Thoracic aorta (tissue), 2 donors: ENCODE data around the gene GRB10. TPM values are rescaled to one million over a fixed set of nuclear protein-coding genes. Genes with fewer than 3 reads are reported as not detected.

Experiments used
- ATAC-seq: fragments of 150-250 bp; one replicate; pipeline ENCODE4 v1.8.0; 2017; ENCODE audit warnings: low read depth; ENCODE audit not compliant: insufficient number of reproducible peaks, low FRiP score
- DNase-seq: peaks from one replicate; pipeline ENCODE4 v3.0.0-alpha.2; 2020; ENCODE audit warnings: low spot score
- H3K27ac ChIP-seq, 2 donors: fragments of 200-600 bp; sonication (generic); 1 replicate in 1 of 2; 2 replicates in 1 of 2; pipeline ENCODE4 v1.5.1; 2016; ENCODE audit warnings: mild to moderate bottlenecking in 2 of 2, moderate library complexity in 2 of 2
- H3K27me3 ChIP-seq: fragments of 200-600 bp; sonication (generic); replicated peaks from 2 replicates; pipeline ENCODE4 v1.6.0; 2016; ENCODE audit warnings: mild to moderate bottlenecking; ENCODE audit not compliant: insufficient read depth
- H3K36me3 ChIP-seq: fragments of 200-600 bp; sonication (generic); one replicate; pipeline ENCODE4 v1.5.1; 2016
- H3K4me1 ChIP-seq, 2 donors: fragments of 200-600 bp; sonication (generic); 1 replicate in 1 of 2; 2 replicates in 1 of 2; pipeline versions ENCODE4 v1.5.1 to v1.6.0; 2016; ENCODE audit warnings: low read depth in 2 of 2, mild to moderate bottlenecking in 1 of 2; ENCODE audit not compliant: control insufficient read depth in 1 of 2
- H3K4me3 ChIP-seq: fragments of 200-600 bp; sonication (generic); 2 replicates; pipeline ENCODE4 v1.5.1; 2016; ENCODE audit warnings: mild to moderate bottlenecking
- H3K9me3 ChIP-seq: fragments of 200-600 bp; sonication (generic); 2 replicates; pipeline ENCODE4 v1.5.1; 2016
- total RNA-seq, 2 donors: library from RNA; depleted of rRNA; stranded (reverse); fragments of >200 nt; gene quantifications; one replicate each; pipeline versions ENCODE4 v1.1.0 to v1.2.3, GENCODE V29; 2016
- TF ChIP-seq, protein P1 (sequence below): fragments of 200-600 bp; sonication (generic); IDR thresholded peaks from one replicate; pipeline ENCODE4 v1.5.1; 2019; ENCODE audit warnings: antibody characterized with exemption

GRB10 gene
- total RNA-seq, 2 donors from 2014 or later = 59.2 to 104 TPM

DNA sequence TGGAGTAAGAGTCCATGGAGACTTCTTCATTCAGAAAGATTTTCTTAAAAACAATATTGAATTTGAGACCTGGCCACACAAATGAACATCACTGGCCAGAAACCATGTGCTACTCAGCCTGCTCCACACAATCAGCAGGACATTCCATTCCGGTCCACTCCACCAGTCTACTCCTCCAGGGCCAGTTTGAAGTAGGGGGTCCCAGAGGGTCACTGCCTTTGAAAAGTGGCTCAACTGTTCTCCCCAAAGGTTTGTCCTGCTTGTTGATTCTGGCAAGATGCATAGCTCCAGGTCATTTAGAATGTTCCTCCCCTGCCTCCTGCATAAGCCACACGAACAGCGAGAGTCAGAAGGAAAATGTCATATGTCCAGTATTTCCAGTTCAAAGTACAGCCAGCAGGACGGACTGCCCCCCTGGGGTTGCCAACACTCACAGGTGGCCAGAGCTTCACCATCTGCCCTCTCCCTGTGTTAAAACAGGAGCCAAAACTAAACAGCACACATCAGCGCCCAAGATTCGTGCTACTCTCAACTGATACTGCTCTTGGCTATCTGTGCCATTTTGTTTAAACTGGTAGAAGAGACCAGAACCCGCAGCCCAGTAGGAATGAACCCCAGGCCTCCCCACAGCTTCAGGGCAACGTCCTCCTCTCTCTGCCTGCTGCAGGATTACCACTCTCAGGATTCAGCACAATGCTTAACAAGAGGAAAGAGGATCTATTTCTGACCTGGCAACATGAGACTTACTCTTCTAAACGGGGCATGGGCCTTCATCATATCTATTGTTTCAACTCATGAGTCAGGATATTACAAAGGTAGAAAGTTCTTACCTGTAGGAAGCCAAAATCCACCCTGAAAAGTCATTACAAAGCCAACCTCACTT is 11.3 kb downstream of the GRB10 start:
- TF ChIP-seq, protein P1, sequence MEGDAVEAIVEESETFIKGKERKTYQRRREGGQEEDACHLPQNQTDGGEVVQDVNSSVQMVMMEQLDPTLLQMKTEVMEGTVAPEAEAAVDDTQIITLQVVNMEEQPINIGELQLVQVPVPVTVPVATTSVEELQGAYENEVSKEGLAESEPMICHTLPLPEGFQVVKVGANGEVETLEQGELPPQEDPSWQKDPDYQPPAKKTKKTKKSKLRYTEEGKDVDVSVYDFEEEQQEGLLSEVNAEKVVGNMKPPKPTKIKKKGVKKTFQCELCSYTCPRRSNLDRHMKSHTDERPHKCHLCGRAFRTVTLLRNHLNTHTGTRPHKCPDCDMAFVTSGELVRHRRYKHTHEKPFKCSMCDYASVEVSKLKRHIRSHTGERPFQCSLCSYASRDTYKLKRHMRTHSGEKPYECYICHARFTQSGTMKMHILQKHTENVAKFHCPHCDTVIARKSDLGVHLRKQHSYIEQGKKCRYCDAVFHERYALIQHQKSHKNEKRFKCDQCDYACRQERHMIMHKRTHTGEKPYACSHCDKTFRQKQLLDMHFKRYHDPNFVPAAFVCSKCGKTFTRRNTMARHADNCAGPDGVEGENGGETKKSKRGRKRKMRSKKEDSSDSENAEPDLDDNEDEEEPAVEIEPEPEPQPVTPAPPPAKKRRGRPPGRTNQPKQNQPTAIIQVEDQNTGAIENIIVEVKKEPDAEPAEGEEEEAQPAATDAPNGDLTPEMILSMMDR = no peak
- no peak for ATAC-seq

DNA sequence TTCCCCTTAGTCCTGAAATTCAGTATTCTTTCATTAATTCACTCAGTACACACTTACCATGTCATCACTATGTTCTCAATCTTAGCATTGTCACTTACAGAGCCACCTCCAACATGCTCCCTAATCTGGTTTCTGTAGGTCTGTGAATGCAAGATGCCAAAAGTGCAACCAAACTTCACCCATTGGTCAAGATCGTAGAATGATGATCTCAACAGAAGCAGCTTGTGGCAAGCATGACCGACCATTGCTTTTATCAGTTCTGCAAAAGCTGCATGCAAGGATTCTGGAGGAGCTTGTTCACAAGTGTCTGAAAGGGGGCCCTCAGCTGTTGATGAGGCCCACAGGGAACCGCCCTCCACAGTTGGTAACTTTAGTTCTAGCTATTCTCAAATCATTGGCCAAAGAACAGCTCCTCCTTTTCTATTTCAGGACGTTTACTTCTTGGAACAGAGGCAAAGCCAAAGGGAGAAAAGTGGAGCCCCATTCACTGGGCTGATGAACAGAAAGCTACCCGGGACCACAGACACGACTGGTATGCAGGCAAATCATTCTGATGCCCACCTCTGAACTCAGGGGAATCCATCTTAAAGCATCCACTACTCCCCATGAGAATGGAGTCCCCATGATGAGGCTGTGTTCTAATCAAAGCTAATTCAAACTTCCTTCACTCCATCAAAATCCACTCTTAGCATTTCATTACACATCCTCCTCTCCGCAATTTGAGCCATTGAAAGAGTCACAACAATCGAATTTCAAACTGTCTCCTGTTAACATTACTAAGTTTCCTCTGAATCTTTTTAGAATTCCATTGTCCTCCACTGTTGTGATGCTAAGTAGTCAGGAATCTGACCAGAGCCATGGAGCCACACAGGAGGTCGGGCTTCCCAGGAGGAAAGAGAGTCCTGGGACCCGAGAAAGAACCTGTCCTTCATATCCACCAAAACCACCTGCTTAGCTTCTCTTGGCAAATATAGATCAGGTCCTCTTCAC is 13.9 kb downstream of the GRB10 start:
- DNase-seq (no peak), ATAC-seq (no peak)
- Histone ChIP-seq H3K9me3 (no peaks in the 10 kb centered on the region), H3K27me3 (no peaks in the 10 kb centered on the region), H3K4me3 (no peak overlapping the region), H3K4me1 (peaks cover 11 to 28% of the 10 kb centered on the region in 2 donors), H3K27ac (no peak overlapping the region), H3K36me3 (no peaks in the 10 kb centered on the region)
- TF ChIP-seq, protein P1 = no peak

More for the DNA sequence above, 11.3 kb downstream of the GRB10 start:
- H3K27me3 ChIP-seq = no peaks in the 10 kb centered on the region
- no peaks in the 10 kb centered on the region for H3K9me3 ChIP-seq
- H3K27ac ChIP-seq = no peak overlapping the region
- DNase-seq = no peak
- peaks cover 11 to 28% of the 10 kb centered on the region in 2 donors for H3K4me1 ChIP-seq
- no peaks in the 10 kb centered on the region for H3K36me3 ChIP-seq
- no peak overlapping the region for H3K4me3 ChIP-seq

DNA sequence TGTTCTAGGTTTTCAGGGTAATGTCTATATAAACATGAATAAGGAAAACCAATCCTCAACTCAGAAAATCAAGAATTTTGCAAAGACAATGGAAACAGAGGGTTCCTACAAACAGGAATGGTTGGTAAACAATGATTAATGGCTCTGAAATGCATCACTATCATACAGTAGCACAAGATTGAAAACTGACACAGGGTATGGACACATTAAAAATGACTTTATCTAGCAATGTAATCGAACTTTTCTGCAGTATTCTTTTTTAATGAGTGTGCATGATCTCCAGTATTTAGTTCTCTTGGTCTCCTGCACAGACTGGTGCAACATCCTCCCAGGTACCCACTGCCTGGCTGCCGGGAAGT is 15.9 kb downstream of the GRB10 start:
- TF ChIP-seq, protein P1 = no peak
- ATAC-seq (no peak), DNase-seq (no peak)
- no peaks in the 10 kb centered on the region for H3K9me3 ChIP-seq
- no peaks in the 10 kb centered on the region for H3K27me3 ChIP-seq
- no peak overlapping the region for H3K4me3 ChIP-seq
- H3K4me1 ChIP-seq = peaks cover 11 to 28% of the 10 kb centered on the region in 2 donors
- H3K27ac ChIP-seq = no peak overlapping the region
- H3K36me3 ChIP-seq = no peaks in the 10 kb centered on the region

DNA sequence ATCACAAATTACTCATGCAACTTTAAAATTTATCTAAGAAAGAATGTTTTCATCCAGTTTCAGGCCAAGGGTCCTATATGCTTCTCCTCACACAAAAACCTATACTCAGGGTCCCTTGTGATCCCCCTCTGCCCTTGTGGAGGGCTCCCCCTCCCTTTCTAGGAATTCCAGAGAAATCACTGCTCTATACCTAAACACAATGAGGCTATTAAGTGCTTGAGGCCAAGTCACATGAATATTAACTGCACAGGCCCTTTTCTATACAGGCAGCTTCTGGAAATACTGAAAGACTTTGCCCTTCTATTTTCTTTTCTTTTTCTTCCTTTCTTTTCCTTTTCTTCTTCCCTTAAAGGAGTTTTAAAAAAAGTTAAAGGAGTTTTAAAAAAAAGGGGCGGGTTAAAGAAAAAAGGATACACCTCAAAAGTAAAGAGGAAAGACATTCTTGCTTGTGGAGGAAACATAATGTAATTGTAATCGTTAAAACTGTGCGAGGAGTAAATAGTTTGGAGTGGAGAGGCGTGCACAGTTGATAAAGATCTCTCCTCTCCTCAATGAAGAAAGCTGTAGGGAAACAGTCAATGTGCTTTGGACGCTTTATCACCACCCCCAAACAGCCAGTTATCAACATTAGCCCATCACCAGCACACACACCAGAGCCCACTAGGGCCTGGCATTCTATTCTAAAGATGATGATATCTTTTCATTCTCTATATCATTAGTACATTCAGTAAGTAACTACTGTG is 16.4 kb downstream of the GRB10 start:
- H3K36me3 ChIP-seq = no peaks in the 10 kb centered on the region
- H3K27ac ChIP-seq = no peak overlapping the region
- no peak for ATAC-seq
- H3K27me3 ChIP-seq = no peaks in the 10 kb centered on the region
- no peak overlapping the region for H3K4me3 ChIP-seq
- DNase-seq = no peak
- peaks cover 9 to 24% of the 10 kb centered on the region in 2 donors for H3K4me1 ChIP-seq
- TF ChIP-seq, protein P1 = no peak
- H3K9me3 ChIP-seq = no peaks in the 10 kb centered on the region
